ENCODE results near the gene TMEM270.

The TMEM270 gene

DNA sequence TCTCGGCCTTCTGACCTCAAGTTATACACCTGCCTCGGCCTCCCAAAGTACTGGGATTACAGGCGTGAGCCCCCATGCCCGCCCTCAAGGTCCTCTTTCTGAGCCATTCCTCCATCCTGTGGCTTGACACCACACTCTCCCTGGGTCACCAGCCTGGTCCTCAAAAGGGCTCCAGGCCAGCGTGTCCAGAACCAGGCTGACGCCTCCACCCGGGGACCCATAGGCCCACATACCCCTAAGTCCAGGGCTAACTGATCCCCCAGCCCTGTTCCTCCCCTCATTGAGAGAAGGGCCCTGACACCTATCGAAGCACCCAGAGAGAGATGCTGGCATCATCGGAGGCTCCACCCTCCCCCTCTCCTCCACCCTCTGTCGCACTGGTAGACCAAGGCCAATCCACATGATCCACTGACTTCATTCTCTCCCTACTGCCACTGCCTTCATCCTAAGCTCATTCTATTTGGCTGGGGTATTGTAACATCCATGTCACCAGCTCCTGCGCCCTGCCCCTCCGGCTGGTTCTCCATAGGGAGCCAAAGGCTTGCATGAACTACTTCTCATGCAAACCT lies 46.7 kb downstream of the TMEM270 start:
- no peak for DNase-seq (ENCODE audit: low spot score)
- CTCF ChIA-PET: no interaction called here
- TF ChIP-seq, protein P1, sequence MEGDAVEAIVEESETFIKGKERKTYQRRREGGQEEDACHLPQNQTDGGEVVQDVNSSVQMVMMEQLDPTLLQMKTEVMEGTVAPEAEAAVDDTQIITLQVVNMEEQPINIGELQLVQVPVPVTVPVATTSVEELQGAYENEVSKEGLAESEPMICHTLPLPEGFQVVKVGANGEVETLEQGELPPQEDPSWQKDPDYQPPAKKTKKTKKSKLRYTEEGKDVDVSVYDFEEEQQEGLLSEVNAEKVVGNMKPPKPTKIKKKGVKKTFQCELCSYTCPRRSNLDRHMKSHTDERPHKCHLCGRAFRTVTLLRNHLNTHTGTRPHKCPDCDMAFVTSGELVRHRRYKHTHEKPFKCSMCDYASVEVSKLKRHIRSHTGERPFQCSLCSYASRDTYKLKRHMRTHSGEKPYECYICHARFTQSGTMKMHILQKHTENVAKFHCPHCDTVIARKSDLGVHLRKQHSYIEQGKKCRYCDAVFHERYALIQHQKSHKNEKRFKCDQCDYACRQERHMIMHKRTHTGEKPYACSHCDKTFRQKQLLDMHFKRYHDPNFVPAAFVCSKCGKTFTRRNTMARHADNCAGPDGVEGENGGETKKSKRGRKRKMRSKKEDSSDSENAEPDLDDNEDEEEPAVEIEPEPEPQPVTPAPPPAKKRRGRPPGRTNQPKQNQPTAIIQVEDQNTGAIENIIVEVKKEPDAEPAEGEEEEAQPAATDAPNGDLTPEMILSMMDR (conservative IDR thresholded peaks at IDR 0.05; ENCODE audit: low read depth): no peak
- POLR2A ChIA-PET (ENCODE audit: low non-redundant PET): no interaction called here
- no peak overlapping the region for H3K27ac ChIP-seq

DNA sequence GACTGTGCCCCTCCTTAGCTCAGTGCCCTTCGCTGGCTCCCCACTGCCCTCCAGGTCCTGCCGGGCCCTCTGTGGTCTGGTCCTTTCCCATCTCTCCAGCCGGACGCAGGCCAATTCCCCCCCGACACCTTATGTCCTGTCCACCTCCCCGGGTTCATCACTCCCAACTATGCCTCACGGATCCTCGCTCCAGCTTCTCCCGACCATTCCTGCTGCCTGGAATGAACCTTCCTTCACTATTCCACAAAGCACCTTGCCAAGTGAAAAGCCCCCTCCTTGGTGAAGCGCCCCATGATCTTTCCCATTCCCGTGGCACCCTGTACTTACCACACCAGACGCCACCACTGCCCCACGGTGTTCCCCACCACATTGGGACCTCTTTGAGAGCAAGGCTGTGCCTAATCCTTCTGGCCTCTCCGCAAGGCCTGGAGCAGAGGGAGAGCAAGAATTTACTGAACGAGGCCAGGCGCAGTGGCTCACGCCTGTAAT lies 47.2 kb downstream of the TMEM270 start:
- ChIA-PET CTCF (no interaction called here), POLR2A (ENCODE audit: low non-redundant PET) (no interaction called here)
- TF ChIP-seq, protein P1 (conservative IDR thresholded peaks at IDR 0.05; ENCODE audit: low read depth): no peak
- H3K27ac ChIP-seq: no peak overlapping the region
- no peak for DNase-seq (ENCODE audit: low spot score)

DNA sequence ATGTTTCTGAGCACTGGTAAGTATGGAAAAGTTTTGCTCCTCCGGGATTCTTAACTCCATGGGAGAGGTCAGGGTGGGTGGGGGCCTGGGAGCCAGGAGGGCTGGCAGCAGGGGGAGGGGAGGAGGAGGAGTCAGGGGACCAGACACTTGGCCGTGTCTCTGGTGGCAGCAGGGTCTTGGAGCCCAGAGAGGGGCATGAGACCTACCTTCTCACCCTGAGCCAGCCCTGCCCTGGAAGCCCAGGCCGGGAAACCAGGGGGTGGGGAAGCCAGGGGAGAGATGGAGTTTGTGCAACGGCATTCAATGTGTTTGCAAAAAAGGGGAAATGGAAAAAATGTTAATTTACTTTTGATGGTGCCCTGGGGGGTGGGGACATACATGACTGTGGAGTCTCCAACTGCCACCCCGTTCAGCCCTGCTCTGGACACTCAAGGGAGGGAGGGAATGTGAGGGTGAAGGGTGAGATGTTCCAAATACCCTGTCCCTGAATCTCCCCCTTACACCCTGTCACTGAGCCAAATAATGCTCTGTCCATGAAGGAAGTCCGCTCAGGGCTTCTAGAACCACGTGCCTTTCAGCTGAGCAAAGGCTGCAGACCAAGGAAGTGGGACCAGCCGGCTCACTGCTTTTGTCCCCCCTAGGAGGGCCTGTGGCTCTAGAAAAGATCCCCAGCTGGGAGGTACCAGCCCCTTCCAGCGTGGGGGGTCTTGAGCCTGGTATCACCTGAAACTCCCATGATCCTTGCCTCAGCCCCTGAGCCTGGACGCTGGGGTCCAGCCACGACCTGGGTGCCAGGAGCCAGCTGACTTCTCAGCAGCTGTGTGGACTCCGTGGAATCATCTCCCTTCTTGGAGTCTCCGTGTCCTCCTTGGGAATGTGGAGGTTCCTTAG lies 48.3 kb downstream of the TMEM270 start:
- TF ChIP-seq, protein P1 (conservative IDR thresholded peaks at IDR 0.05; ENCODE audit: low read depth): no peak
- POLR2A ChIA-PET (ENCODE audit: low non-redundant PET): no interaction called here
- H3K27ac ChIP-seq: no peak overlapping the region
- no peak for DNase-seq (ENCODE audit: low spot score)
- CTCF ChIA-PET: no interaction called here

DNA sequence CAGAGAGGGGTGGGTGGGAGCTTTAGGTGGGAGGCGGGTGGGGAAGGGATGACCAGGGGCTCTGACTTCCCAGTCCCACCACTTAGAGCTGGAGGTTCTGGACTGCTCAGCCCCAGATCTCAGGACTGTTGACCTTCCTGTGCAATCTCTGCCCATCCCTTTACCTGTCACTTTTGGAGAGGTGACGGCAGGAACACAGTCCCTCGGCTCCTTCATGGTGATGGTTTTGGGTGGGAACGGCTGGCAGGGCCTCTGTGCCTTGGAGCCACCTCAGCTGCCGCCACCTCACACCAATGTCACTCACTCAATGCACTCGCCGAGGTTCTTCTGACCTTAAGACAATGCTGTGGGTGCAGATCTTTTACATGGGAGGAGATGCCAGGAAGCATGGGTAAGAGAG lies 49.0 kb downstream of the TMEM270 start:
- CTCF ChIA-PET: no interaction called here
- no peak for DNase-seq (ENCODE audit: low spot score)
- POLR2A ChIA-PET (ENCODE audit: low non-redundant PET): no interaction called here
- no peak overlapping the region for H3K27ac ChIP-seq
- TF ChIP-seq, protein P1 (conservative IDR thresholded peaks at IDR 0.05; ENCODE audit: low read depth): no peak

DNA sequence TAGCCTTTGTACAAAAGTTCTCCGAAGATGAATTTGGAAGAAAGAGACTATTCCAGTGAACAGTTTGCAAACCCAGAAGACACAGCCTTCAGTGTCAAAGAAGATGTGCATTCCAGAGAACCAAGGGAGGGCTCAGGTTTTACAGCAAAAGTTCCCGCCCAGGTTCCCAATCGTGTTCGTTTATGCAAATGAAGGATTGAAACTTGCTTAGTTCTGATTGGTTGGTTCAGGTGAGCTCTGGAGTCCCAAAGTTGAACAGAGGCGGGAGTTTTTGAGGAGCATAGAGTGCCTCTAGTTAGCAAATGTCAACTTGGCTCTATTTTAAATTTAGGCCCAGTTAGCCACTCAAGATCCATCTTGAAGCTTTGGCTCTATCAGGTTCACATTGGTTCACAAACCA lies 51.3 kb downstream of the TMEM270 start:
- ChIA-PET POLR2A (ENCODE audit: low non-redundant PET) (no interaction called here), CTCF (interaction anchor here (0.7 kb wide), 1 partner anchor 27 kb away, joined by 4 read pairs; no protein-coding TSS in a partner anchor)
- no peak for DNase-seq (ENCODE audit: low spot score)
- H3K27ac ChIP-seq: no peak overlapping the region
- TF ChIP-seq, protein P1 (conservative IDR thresholded peaks at IDR 0.05; ENCODE audit: low read depth): no peak

Measured in RWPE1 (cell line).